ENCODE data around the gene FSHB.
"Not testable (repeated sequence)": the region's sequence is repeated elsewhere in the genome, so short reads cannot be mapped to it uniquely, and the experiment has no call there.

Gene FSHB

DNA sequence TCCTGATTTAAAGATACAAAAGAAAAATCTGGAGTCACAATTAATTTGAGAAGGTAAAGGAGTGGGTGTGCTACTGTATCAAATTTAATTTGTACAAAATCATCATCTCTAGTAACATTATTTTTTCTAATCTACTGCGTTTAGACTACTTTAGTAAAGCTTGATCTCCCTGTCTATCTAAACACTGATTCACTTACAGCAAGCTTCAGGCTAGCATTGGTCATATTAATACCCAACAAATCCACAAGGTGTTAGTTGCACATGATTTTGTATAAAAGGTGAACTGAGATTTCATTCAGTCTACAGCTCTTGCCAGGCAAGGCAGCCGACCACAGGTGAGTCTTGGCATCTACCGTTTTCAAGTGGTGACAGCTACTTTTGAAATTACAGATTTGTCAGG lies at the start of gene FSHB:
TSS of gene FSHB (plus strand) at position 301 of the 400 bp plus-strand sequence. CDS start 889 bp downstream, outside the sequence.
- DNase-seq, result no peak
- in situ Hi-C loops (cut with MboI; ENCODE audit: low pct_unique_long_range_greater_than_20kb, low sequenced_read_pairs), result no loop called here

DNA sequence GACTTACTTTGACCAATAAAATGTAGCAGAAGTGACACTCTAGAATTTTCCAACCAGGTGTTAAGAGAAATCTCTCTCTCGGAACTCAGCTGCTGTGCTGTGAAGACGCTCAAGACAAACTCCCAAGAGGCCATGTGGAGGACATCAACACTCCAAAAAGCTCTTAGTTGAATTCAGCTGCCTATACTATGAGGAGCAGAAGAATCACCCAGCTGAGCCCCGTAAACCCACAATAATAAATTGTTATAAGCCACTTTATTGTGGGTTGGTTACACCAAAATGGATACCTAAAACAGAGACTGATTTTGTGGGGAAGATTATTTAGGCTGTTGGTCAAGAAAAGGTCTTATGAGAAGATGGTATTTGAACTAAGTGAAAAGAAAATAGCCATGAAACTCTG lies 44.1 kb upstream of the FSHB start:
- in situ Hi-C loops (cut with MboI; ENCODE audit: low pct_unique_long_range_greater_than_20kb, low sequenced_read_pairs), result no loop called here
- DNase-seq, result no peak

- DNase-seq, result no peak
- in situ Hi-C loops (cut with MboI; ENCODE audit: low pct_unique_long_range_greater_than_20kb, low sequenced_read_pairs), result no loop called here
Measured at GRCh38 chr11:30192620-30193019, 38.2 kb upstream of the FSHB start.

DNA sequence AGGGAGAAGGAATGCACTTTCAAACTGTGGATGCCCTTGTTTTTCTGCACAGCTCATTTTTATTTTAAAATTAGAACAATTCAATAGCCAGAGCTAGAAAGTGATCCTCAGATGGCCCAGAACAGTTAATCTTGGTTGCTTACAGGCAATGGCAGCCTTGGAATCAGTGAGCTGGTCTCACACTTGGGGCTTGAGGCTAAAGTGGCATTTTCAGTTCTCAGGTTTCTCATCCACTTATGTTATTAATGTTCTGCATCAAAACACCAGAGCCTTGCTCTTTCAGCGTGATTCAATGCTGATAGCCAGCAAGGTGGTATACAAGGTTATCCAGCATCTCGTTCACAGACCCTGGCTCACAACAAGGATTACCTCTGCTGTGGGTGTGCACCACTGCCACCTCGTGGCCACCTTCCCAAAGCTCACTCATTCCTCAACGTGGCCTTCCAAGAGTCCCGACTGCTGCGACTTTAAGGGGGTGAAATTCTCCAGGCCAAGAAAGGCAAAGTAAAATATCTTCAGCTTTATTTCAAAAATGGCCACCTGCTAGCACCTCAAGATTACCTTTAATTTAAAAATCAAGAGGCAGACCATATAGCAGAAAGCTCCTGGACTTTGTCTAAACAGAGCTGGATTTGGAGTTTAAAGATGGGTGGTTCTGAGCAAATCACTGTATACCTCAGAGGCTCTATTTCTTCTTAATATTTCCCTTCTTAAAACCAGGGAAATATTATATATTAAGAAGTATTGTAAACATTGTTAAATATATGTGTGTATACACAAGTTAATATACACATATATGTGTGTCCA lies 34.2 kb upstream of the FSHB start:
- DNase-seq, result peak; percentile 50
- in situ Hi-C loops (cut with MboI; ENCODE audit: low pct_unique_long_range_greater_than_20kb, low sequenced_read_pairs), result no loop called here

DNA sequence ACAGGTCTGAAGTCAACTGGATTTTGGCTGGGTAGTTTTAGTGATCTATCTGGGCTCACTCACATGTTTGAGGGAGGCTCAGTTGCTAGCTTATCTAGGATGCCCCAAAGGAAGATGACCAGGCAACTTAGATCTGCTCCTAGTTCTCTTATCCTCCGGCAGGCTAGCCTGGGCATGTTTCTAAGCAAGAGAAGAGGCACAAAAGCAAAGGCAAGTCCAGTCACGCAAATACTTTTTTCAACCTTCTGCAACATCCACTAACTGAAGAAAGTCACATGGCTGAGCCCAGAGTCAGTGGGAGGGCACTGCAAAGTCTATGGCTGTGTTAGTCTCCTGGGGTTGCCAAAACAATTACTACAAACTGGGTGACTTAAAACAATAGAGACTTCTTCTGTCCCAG lies 32.9 kb upstream of the FSHB start:
- peak; percentile 13 for DNase-seq
- in situ Hi-C loops (cut with MboI; ENCODE audit: low pct_unique_long_range_greater_than_20kb, low sequenced_read_pairs), result no loop called here

- in situ Hi-C loops (cut with MboI; ENCODE audit: low pct_unique_long_range_greater_than_20kb, low sequenced_read_pairs); DNase-seq: not testable (repeated sequence)
Measured at GRCh38 chr11:30202989-30203388, 27.8 kb upstream of the FSHB start.

- no peak for DNase-seq
- in situ Hi-C loops (cut with MboI; ENCODE audit: low pct_unique_long_range_greater_than_20kb, low sequenced_read_pairs), result no loop called here
Measured at GRCh38 chr11:30203850-30204249, 27.0 kb upstream of the FSHB start.

DNA sequence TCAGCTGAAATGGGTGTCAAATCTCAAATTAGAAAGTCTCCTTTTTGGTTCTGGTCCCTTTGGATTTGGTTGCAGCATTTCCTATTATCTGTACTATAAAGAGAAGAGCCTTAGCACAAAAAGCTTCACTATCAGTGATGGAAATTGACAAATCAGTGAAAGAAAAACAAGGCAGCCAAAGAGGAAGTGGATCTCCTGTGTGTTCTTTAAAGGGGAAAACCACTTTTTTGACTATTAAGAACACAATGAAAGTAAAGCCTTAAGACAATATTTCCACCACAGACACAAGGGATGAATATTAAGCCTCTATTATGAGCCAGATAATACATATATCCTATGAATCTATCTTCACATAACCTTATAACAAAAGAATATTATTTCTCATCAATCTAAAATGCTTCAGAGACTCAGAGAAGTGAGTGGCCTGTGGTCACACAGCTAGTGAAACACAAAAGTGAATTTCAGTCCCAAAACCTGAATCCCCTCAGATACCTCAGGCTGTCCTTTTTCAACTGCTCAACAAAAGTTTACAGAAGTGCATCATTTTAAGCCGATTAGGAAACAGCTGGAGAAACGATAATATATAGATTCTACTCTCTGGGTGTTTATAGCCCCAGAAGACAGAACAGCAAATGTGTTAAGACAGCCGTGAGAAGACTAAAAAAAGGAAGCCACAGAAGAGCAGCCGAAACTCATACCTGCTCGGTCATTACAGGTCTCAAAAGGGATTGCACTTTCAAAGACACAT lies 24.4 kb upstream of the FSHB start:
- in situ Hi-C loops (cut with MboI; ENCODE audit: low pct_unique_long_range_greater_than_20kb, low sequenced_read_pairs), result no loop called here
- no peak for DNase-seq

DNA sequence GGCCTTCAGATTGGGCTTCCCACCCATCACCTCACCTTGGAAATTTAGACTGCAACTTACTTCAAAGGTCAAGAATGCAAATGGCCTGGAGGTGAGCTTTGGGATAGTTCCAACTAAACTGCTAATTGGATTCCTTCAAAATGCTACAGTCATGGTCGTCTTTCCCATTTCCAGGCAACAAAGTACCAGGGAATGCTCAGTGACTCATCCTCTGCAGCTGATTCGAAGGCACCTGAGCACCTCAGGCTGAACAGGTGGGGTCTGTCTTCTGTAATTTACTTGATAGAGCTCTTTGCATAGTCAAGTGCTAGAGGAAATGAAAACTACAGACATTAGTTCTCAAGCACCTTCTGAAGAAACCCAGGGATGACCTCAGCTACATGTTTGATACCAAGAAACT lies 20.5 kb upstream of the FSHB start:
- DNase-seq, result no peak
- in situ Hi-C loops (cut with MboI; ENCODE audit: low pct_unique_long_range_greater_than_20kb, low sequenced_read_pairs), result no loop called here

GRCh38 chr11:30216534-30216933 lies 14.3 kb upstream of the FSHB start:
- in situ Hi-C loops (cut with MboI; ENCODE audit: low pct_unique_long_range_greater_than_20kb, low sequenced_read_pairs), result no loop called here
- no peak for DNase-seq

DNA sequence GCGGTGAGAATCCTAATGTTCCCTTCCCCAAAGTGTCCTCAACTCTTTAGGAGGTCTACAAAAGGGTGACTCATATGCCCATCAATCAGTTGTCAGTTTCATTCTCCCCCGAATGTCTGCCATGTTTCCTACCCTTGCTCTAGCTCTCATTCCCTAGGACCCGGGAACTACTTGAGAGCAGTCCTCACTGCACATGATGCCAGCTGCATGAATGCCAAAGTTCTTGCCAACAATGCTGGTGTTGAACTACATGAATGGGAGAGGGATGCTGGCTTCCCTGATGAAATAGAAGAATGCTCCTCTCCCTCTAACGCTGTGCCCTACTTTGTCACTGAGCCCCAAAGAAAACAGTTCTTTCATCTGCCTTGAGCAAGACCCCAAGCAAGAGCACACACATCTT lies 12.5 kb upstream of the FSHB start:
- in situ Hi-C loops (cut with MboI; ENCODE audit: low pct_unique_long_range_greater_than_20kb, low sequenced_read_pairs), result no loop called here
- no peak for DNase-seq

DNA sequence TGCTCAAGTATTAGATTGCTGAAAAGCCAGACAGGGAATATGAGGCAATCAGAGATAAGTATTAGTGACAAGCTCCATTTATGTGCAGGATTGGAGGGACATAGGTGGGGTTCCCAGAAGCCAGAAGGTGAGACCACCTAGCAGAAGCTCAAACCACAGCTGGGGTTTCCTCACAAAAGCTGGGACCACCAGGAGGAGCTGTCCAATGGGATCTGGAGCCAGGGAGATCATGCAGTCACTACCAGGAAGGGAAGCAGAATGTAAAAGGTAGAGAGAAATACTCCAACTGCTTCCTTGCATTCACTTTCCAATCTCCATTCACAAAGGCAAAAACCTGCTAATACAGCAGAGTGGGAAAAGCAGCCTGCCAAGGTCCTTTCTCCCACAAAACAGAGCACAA lies 5.2 kb upstream of the FSHB start:
- in situ Hi-C loops (cut with MboI; ENCODE audit: low pct_unique_long_range_greater_than_20kb, low sequenced_read_pairs), result no loop called here
- DNase-seq, result no peak

GRCh38 chr11:30228323-30228884 lies 2.4 kb upstream of the FSHB start:
- no peak for DNase-seq
- in situ Hi-C loops (cut with MboI; ENCODE audit: low pct_unique_long_range_greater_than_20kb, low sequenced_read_pairs), result no loop called here

- in situ Hi-C loops (cut with MboI; ENCODE audit: low pct_unique_long_range_greater_than_20kb, low sequenced_read_pairs), result no loop called here
- no peak for DNase-seq
Measured at GRCh38 chr11:30239025-30239424, 8.2 kb downstream of the FSHB start.

DNA sequence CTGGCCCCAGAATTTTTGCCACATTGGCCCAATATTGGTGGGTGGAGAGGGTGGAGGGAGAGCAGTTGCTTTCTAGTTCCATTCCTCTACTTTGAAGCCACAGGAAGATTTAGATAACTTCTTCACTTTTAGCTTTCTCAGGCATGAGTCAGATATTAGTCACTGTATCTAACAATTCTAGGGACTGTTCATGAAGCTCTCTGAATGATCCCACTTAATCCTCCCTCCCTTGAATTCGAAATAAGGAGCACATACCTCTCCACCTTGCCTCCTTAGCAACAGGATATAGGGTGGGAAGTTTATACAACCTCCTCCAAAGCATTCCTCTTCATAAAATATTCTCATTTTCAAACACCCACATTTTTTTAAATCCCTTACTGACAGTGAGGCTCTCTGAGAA lies 13.5 kb downstream of the FSHB start:
- in situ Hi-C loops (cut with MboI; ENCODE audit: low pct_unique_long_range_greater_than_20kb, low sequenced_read_pairs), result no loop called here

DNA sequence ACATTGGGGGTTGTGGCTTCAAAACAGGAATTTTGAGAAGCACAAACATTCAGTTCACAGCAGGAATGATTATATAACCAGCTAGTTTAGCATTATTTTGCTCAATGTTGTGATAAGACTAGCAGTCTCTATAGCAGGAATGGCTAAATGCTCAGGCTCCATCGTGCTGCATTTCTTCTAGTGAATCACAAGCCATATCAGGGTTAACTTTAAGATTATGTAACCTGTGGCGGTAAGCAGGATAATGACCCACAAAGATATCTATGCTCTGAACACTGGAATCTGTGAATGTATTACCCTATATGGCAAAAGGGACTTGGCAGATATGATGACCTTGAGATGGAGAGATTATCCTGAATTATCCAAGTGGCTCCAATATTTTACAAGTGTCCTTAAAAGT lies 14.8 kb downstream of the FSHB start:
- no peak for DNase-seq
- in situ Hi-C loops (cut with MboI; ENCODE audit: low pct_unique_long_range_greater_than_20kb, low sequenced_read_pairs), result no loop called here

More for the DNA sequence above, 13.5 kb downstream of the FSHB start:
- DNase-seq, result no peak

GRCh38 chr11:30254307-30255298 lies 23.8 kb downstream of the FSHB start:
- no peak for DNase-seq
- in situ Hi-C loops (cut with MboI; ENCODE audit: low pct_unique_long_range_greater_than_20kb, low sequenced_read_pairs), result no loop called here

GRCh38 chr11:30255637-30256036 lies 24.8 kb downstream of the FSHB start:
- in situ Hi-C loops (cut with MboI; ENCODE audit: low pct_unique_long_range_greater_than_20kb, low sequenced_read_pairs), result no loop called here
- no peak for DNase-seq

DNA sequence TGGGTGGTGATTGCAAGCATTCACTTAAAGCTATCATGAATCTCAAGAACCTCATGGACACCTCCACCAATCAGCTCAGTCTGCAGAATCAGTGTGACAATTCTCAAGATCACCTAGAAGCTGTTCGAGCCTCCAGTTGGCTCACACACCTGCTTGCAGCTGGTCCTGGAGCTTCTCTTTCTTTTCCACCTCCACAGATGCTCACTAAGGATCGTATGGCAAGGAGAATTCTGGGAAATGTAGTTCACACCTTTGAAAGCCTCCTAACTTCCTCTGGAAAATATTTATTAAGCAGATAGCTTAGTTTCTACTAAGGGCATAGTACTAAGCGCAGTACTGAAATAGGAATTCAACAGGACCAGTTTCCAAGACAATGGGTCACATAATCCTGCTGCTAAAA lies 26.2 kb downstream of the FSHB start:
- in situ Hi-C loops (cut with MboI; ENCODE audit: low pct_unique_long_range_greater_than_20kb, low sequenced_read_pairs), result no loop called here
- no peak for DNase-seq
